ENCODE results near the gene CCDC83.
"Not testable (repeated sequence)": the region's sequence is repeated elsewhere in the genome, so short reads cannot be mapped to it uniquely, and the experiment has no call there.

Gene CCDC83

GRCh38 chr11:85889676-85890579 lies 34.7 kb downstream of the CCDC83 start:
- DNase-seq: no peak

- DNase-seq: no peak
Observed at GRCh38 chr11:85893395-85893794, 38.2 kb downstream of the CCDC83 start.

GRCh38 chr11:85896876-85897275 lies 41.7 kb downstream of the CCDC83 start:
- DNase-seq: no peak

- no peak for DNase-seq
Observed at GRCh38 chr11:85898456-85898855, 43.3 kb downstream of the CCDC83 start.

- no peak for DNase-seq
Observed at GRCh38 chr11:85902353-85902752, 47.2 kb downstream of the CCDC83 start.

GRCh38 chr11:85903406-85903805 lies 48.2 kb downstream of the CCDC83 start:
- DNase-seq: no peak

- DNase-seq: no peak
Observed at GRCh38 chr11:85903811-85904210, 48.6 kb downstream of the CCDC83 start.

GRCh38 chr11:85912414-85912813 lies 57.2 kb downstream of the CCDC83 start:
- DNase-seq: no peak

GRCh38 chr11:85913513-85913912 lies 58.3 kb downstream of the CCDC83 start:
- no peak for DNase-seq

- DNase-seq: no peak
Observed at GRCh38 chr11:85914425-85914824, 59.2 kb downstream of the CCDC83 start.

- DNase-seq: no peak
Observed at GRCh38 chr11:85918910-85919794, 64.0 kb downstream of the CCDC83 start.

- DNase-seq: no peak
Observed at GRCh38 chr11:85922367-85922766, 67.2 kb downstream of the CCDC83 start.

- no peak for DNase-seq
Observed at GRCh38 chr11:85923455-85923854, 68.3 kb downstream of the CCDC83 start.

GRCh38 chr11:85926653-85927214 lies 71.6 kb downstream of the CCDC83 start:
- DNase-seq: not testable (repeated sequence)

- DNase-seq: peak; percentile 8
Observed at GRCh38 chr11:85930879-85931366, 75.7 kb downstream of the CCDC83 start.

GRCh38 chr11:85934596-85935169 lies 79.5 kb downstream of the CCDC83 start:
- DNase-seq: no peak

- DNase-seq: no peak
Observed at GRCh38 chr11:85935751-85936150, 80.6 kb downstream of the CCDC83 start.

- DNase-seq: no peak
Observed at GRCh38 chr11:85937835-85938234, 82.7 kb downstream of the CCDC83 start.

GRCh38 chr11:85939099-85940015 lies 84.2 kb downstream of the CCDC83 start:
- DNase-seq: no peak

GRCh38 chr11:85941380-85941973 lies 86.3 kb downstream of the CCDC83 start:
- DNase-seq: peak; percentile 47

GRCh38 chr11:85945296-85945695 lies 90.1 kb downstream of the CCDC83 start:
- no peak for DNase-seq

Data from NCI-H510A treated with DMSO at 0.1 percent for 48 hours (cell line).